ENCODE results near the gene ANKRD36C.
"Not testable (repeated sequence)": the region's sequence is repeated elsewhere in the genome, so short reads cannot be mapped to it uniquely, and the experiment has no call there.

The ANKRD36C gene

DNA sequence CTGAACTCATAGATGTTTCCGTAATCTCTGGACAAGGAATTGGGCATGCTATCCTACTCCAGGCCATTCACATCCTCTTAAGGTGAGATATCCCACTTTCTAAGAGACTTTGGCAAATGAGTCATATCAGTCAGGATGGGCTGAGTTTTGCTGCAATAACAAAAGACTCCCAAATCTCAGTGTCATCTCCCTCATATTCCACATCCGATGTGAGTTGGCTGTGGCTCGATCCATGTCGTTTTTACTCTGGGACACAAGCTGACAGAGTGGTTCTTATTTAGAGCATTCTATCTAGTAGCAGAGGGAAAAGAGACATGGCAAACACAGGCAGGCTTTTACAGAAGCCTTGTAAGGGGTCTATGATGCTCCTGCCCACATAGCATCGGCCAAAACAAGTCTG, 14.6 kb upstream of the ANKRD36C start:
- not testable (repeated sequence) for DNase-seq

DNA sequence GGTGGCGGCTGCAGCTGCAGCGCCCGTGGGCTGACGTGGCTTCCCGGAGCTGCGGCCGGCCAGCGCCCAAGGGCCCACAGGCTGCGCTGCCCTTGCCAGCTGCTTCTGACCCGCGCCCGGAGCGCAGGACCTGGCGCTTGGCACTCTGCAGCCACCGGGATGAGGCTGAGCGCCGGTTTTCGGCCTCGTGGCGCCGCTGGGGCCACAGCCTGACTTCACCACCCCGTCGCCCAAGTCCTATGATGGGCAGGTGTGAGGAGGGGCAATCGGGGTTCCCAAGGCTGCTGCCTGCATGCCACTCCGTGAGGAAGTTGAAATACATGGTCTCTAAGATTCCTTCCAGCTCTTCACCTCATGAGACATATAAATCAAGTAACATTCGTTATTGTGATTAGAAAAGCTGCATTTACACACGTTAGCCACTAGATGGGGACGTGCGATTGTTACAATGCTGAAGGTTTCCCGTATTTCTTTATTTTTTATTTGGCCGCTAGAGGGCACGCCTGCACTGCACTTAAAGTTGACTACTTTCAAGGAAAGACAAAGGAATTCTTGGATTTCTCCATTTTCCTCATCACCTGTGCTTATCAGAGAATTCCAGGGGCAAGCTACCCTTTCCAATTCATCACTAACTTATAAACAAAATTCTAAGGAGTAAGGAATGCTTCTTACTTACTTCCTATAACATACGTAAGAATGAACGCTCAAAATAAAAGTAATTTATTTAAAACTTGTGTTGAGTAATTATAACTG, 1.1 kb upstream of the ANKRD36C start:
- DNase-seq: not testable (repeated sequence)

DNA sequence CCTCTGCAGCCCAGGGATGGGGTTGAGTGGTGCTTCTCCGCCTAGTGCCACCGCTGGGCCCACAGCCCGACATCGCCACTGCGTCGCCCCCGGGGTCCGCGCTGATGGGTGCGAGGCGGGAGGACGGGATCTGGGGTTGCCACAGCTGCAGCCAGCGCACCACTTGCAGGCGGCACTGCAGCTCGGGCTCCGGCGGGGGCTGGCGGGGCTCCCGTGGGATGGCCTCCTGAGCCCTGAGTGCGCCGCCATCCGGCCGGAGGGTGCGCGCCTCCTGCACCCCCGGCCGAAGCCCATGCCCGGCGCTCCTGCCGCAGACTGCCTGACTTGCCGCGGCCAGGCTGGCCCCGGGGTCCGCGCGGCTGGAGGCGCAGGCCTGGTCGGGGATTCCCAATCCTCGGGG, 478 bp upstream of the ANKRD36C start:
- DNase-seq: not testable (repeated sequence)

DNA sequence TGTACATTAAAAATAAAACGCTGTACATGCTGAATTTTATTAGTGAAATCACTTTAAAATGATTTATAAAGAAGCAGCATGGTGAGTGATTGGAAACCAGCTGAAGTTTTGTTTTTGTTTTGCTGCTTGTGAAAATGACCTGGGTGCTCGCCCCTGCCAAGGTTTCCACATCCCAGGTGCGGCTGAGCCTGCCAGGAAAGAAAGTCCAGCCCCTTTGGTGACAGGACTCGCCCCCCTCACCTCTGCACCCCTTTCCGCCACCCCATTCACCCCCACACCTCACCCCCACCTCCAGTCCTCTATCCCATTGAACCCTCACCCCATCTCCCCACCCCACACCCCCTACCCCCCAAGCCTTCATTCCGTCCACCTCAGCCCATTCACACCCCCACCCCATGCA, 740 bp downstream of the ANKRD36C start:
- not testable (repeated sequence) for DNase-seq

DNA sequence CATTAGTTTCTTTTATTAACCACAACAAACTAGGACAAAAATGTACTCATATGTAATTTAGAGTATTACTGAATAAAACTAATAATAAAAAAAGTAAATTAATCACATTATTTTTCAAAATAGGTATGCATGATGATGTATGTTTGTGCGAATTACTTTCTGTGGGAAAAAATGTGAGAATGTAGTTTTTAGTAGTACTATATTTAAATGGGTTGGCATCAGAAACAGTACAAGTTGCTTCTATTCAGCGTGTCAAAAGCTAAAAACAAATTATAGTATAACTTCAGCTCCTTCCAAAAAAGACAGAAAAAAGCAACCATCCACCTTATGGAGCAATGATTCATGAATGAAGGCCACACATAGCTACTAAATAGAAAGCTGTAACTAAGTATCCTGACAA, 40.0 kb downstream of the ANKRD36C start:
- not testable (repeated sequence) for DNase-seq

DNA sequence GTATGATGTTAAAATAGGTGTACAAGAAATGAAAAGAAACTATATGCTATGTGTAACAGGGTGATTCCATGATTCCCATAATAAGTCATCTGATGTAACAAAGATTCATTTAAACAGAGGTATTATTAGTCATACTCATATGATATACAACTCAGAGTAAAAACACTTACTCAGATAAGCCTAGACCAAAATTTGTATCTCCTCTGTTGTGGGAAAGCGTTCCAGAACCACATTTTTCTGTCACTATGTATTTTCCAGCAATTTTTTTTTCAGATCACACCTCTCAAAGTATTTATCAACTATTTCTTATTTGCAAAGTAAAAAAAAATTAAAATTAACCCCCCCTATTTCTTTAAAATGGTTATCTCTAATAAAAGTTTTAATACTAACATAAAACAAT, 43.6 kb downstream of the ANKRD36C start:
- not testable (repeated sequence) for DNase-seq

DNA sequence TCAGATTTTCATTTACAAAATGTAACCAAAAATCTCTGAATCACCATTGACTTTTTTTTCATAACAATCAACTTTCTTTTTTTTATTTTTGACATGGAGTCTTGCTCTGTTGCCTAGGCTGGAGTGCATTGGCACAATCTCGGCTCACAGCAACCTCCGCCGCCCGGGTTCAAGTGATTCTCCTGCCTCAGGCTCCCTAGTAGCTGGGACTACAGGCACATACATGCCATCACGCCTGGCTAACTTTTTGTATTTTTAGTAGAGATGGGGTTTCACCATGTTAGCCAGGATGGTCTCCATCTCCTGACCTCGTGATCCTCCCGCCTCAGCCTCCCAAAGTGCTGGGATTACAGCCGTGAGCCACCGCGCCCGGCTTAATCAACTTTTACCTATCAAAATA, 51.7 kb downstream of the ANKRD36C start:
- not testable (repeated sequence) for DNase-seq

DNA sequence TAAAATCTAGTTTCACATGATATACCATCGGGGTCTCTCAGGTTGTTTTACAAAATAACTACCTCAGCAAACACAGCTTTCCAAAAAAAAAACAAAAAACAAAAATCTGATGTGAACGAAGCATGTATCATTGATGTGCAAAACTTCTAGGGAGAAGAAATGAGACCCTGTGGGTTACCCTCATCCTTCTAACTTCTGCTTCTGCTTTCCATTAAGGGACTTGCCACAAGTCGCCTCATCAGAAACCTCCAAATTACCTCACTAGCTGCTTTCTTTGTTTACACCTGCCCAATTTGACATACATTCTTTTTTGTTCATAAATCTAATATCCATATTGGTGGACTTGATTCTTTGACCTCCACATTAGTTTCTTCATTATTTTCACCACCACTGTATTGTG, 60.9 kb downstream of the ANKRD36C start:
- DNase-seq: not testable (repeated sequence)

DNA sequence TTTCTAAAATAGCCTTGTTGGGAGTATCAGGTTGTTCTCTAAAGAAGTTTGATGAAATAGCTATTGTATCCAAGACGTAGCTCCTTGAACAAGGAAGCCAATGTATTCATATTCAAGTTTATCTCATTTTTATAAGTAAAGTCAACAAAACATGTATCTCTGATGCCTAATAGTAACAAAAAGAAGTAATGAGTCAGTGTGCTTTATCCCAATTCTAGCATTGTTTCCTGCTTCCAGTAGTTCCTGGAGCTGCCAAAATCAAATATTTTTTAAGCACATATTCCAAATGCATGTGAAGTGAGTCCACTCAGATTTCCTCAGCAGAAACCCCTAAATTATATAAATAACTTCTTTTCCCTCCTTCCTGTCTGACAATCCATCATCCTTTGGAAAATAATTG, 74.6 kb downstream of the ANKRD36C start:
- not testable (repeated sequence) for DNase-seq

DNA sequence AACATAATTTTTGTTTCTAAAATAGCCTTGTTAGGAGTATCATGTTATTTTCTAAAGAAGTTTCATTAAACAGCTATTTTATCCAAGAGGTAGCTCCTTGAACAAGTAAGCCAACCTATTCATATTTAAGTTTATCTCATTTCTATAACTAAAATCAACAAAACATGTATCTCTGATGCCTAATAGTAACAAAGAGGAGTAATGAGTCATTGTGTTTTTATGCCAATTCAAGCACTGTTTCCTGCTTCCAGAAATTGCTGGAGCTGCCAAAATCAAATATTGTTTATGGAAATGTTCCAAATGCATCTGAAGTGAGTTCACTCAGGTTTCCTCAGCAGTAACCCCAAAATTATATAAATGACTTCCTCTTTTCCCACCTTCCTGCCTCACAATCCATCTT, 76.5 kb downstream of the ANKRD36C start:
- DNase-seq: not testable (repeated sequence)

DNA sequence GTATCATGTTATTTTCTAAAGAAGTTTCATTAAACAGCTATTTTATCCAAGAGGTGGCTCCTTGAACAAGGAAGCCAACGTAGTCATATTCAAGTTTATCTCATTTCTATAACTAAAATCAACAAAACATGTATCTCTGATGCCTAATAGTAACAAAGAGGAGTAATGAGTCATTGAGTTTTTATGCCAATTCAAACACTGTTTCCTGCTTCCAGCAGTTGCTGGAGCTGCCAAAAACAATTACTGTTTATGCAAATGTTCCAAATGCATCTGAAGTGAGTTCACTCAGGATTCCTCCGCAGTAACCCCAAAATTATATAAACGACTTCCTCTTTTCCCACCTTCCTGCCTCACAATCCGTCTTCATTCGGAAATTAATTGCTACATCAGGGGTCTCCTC, 80.2 kb downstream of the ANKRD36C start:
- DNase-seq: not testable (repeated sequence)

DNA sequence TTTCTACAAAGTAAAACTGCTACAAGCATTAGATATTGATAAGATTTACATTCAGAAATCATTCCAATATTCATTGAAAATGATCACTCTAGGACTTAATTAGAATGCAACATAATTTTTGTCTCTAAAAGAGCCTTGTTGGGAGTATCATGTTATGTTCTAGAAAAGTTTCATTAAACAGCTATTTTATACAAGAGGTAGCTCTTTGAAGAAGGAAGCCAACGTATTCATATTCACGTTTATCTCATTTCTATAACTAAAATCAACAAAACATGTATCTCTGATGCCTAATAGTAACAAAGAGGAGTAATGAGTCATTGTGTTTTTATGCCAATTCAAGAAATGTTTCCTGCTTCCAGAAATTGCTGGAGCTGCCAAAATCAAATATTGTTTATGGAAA, 97.2 kb downstream of the ANKRD36C start:
- not testable (repeated sequence) for DNase-seq

DNA sequence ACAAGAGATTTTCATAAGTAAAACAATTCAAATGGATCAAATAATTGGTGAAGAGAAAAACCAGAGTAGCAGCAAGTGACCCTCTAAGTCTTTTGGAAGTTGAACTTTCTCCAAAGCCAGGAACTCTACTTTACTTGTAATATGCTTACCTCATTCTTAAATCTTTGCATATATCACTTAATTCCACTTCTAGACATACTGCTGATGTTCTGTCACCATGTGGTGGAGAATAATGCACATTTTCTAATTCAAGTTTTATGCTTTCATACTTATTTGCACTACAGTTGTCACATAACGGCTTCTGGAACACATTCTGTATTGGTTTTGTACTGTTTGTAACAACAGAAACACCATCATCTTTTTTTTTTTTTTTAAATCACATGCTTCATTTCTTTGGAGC, 123.7 kb downstream of the ANKRD36C start:
- not testable (repeated sequence) for DNase-seq

DNA sequence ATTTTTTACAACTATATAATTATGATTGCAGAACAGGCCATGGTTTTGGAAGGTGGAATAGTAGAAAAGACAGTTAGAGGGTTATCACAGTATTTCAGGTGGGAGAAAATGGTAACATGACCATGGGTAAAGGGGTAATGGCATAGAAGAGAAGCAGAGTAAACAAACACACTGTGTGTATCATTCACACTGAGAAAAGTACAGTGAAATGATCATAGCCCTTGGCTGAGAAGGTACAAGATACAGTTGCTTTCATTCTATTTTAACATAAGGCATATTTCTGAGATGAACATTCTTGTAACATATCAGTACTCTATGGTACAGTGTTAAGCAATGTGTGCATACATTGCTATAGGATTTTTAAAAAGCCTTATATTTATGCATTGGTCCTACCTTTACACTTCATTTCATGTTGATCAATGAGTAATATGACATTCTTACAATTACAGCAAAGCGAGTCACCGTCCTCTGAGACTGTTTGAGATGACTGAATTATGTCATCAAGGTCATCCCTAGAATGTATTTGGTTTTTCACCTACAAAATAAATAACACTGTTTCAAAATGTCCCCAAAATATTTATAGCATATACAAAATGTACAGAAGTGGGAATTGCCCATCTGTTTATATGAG, 124.5 kb downstream of the ANKRD36C start:
- DNase-seq: not testable (repeated sequence)

DNA sequence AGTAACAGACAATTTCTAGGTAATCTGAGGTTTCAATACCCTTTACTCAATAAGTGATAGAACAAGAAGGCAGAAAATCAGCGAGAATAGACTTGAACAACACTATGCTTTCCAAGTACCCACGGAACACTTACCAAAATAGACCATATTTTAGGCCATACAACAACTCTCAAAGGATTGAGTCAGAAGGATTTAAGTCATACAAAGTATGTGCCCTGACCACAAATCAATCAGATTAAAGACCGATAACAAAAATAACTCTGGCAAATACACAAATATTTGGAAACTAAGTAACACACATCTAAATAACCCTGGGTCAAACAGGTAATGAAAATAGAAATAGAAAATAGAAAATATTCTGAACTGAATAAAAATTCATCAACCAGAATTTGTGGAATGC, 129.5 kb downstream of the ANKRD36C start:
- DNase-seq: not testable (repeated sequence)

DNA sequence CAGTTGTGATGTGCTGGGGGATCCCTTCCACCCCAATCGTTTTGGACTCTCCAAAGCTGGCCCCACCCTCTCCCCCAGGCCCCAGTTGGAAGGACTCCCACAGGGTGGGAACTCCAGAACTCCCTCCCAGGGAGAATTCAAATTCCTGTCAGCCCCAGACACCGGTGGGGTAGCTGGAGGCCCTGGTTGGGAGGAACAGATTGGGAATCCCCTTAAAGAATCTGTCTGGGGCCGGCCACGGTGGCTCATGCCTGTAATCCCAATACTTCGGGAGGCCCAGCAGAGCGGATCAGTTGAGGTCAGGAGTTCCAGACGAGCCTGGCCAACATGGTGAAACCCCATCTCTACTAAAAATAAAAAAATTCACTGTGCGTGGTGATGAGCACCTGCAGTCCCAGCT, 155.5 kb downstream of the ANKRD36C start:
- DNase-seq: no peak

DNA sequence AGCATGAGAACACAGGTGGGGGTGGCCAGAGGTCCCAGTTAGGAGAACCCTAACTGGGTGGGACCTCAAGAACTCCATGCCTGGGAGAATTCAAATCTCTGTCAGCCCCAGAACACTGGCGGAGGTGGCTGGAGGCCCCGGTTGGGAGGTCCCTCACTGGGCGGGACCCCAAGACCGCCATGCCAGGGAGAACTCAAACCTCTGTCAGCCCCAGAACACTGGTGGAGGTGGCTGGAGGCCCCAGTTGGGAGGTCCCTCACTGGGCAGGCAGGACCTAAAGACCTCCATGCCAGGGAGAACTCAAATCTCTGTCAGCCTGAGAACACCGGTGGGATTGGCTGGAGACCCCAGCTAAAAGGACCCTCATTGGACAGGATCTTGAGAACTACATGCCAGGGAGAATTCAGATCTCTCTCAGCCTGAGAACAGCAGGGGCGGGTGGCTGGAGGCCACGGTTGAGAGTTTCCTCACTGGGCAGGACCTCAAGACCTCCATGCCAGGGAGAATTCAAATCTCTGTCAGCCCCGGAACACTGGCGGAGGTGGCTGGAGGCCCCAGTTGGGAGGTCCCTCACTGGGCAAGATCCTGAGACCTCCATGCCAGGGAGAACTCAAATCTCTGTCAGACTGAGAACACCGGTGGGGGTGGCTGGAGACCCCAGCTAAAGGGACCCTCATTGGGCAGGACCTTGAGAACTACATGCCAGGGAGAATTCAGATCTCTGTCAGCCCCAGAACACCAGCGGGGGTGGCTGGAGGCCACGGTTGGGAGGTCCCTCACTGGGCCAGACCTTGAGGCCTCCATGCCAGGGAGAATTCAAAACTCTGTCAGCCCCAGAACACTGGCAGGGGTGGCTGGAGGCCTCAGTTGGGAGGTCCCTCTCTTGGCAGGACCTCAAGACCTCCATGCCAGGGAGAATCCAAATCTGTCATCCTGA, 157.3 kb downstream of the ANKRD36C start:
- DNase-seq: not testable (repeated sequence)

DNA sequence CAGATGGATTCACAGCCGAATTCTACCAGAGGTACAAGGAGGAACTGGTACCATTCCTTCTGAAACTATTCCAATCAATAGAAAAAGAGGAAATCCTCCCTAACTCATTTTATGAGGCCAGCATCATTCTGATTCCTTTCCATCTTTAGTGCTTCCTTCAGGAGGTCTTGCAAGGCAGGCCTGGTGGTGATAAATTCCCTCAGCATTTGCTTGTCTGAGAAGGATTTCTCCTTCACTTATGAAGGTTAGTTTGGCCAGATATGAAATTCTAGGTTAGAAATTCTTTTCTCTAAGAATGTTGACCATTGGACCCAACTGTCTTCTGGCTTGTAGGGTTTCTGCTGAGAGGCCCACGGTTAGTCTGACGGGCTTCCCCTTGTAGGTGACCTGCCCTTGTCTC, 167.4 kb downstream of the ANKRD36C start:
- DNase-seq: not testable (repeated sequence)

DNA sequence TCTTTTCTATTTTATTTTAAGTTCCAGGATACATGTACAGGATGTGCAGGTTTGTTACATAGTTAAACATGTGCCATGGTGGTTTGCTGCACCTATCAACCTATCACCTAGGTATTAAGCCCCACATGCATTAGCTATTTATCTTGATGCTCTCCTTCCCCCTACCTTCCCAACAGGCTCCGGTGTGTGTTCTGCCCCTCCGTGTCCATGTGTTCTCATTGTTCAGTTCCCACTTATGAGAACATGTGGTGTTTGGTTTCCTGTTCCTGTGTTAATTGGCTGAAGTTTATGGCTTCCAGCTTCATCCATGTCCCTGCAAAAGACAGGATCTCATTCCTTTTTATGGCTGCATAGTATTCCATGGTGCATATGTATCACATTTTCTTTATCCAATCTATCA, 174.1 kb downstream of the ANKRD36C start:
- DNase-seq: not testable (repeated sequence)

DNA sequence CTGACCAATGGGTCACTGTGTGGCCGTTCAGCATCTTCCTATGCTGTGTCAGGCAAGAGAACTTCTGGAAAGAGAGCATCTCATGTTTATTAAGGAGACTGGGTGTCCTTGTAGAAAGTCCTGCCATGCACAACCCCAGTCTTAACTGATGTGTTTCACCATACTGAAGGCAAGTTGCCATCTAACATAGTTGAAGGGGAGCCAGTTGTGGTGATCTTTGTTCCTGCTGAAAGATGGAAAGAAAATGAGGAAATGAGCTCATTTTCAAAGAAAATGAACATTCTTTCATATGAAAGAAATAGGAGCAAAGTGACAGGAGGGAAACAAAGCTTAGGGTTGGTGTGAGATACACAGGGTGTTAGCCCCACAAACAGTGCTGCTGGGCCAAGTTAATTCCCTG, 178.3 kb downstream of the ANKRD36C start:
- not testable (repeated sequence) for DNase-seq

DNA sequence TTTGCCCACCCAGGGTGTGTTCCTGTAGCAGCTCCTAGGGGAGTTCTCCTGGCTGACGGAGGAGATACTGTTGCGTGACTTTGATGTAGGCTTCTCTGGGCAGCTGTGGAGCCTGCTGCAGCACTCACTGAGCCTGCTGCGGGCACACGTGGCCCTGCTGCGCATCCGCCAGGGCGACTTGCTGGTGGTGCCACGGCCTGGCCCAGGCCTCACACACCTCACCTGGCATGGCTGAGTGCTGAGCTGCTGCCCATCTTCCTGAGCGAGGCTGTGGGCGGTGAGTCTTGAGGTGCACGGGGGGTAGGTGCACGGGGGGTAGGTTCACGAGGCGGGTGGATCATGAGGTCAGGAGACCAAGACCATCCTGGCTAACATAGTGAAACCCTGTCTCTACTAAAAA, 191.7 kb downstream of the ANKRD36C start:
- DNase-seq: no peak

DNA sequence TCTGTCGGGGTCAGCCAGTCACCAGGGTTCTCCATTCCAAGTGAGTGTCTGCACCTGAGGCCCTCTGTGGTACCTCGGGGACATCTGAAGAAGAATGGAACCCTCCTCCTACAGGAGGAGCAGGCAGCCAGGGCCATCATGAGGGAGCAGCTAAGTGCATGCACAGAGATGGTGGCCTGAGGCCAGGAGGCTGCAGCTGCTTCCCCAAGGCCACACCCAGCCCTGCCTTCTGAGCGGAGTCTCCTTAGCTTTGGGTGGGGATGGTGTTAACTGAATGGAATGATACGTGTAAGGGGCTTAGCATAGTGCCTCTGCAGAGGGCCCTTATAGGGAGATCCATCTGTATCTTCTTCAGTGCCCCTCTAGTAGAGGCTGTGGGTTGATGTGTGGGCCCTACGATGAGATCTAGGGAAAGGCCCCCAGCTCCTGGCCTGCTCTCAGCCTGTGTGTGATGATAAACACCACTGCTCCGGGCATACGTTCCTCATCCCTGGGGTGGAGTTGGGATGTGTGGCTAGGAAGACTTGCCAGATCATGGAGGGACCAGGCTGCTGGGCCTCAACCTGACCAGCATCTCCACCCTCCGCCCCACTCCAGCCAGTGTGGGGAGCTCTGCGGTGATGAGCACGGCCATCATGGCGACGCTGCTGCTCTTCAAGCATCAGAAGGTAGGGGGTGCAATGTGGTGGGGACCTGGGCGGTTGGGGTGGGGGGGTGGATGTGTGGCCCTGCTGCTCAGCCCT, 192.3 kb downstream of the ANKRD36C start:
- not testable (repeated sequence) for DNase-seq

Measured in NCI-H774 (cell line).